Pulmonary artery endothelial cell (primary cell): ENCODE results near the gene CADM2. TPM values are rescaled to one million over a fixed set of nuclear protein-coding genes. Genes with fewer than 3 reads are reported as not detected.

Source experiments
- DNase-seq: peaks from one replicate; pipeline ENCODE4 v3.0.0-alpha.2; 2011; ENCODE audit warnings: low read depth, low spot score
- total RNA-seq: library from RNA; depleted of rRNA; stranded (reverse); fragments of >200 nt; gene quantifications from 2 replicates; pipeline ENCODE4 v1.2.3, GENCODE V29; 2014

CADM2 gene
- total RNA-seq, 1 donor from 2014 or later, result 0.13 TPM

DNA sequence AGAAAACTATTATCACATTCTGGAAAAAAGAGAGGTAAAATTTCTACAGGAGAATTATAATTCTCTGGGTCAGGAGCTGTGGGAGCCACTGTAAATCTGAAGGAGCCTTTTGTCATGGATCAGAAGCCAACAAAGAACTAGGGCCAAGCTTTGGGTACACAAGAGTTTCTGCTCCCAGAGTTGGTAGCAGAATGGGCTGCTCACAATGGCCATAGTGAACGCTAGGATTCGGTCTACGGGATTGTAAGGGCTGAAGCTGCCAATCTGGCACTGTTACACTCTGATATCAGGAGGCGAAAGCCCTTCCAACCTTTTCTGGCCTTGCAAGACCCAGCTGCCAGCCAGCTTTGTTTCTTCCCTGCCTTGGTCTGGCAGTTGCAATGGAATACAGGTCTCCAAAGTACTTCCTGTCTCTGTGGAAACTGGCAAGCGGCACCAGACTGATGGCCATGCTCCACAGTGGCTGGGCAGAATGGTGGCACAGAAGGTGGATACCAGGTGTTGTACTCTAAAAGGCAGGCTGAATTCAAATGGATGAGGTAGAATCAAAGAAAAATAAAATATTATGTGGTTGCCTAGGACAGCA is 831.7 kb downstream of the CADM2 start:
- no peak for DNase-seq

- no peak for DNase-seq
These were observed 837.4 kb downstream of the CADM2 start for GRCh38 chr3:85796140-85796539.

GRCh38 chr3:85800676-85801075 is 841.9 kb downstream of the CADM2 start:
- DNase-seq, result no peak

DNA sequence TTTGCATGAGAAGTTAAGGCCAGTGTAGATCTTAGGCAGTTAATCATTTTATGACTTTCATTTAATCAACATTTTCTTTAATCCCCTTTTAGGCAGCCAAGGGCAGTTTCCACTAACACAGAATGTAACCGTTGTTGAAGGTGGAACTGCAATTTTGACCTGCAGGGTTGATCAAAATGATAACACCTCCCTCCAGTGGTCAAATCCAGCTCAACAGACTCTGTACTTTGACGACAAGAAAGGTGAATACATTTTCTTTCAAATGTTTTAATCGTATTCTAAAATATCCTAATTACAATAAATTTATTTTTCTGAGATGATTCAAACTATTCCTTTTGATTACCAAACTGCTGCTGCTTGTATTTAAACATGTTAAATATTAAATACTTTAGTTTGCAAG is 843.2 kb downstream of the CADM2 start:
- DNase-seq, result no peak

GRCh38 chr3:85808755-85809154 is 850.0 kb downstream of the CADM2 start:
- no peak for DNase-seq

- no peak for DNase-seq
These were observed 862.5 kb downstream of the CADM2 start for GRCh38 chr3:85821130-85821756.

GRCh38 chr3:85835857-85836440 is 877.2 kb downstream of the CADM2 start:
- DNase-seq, result no peak

DNA sequence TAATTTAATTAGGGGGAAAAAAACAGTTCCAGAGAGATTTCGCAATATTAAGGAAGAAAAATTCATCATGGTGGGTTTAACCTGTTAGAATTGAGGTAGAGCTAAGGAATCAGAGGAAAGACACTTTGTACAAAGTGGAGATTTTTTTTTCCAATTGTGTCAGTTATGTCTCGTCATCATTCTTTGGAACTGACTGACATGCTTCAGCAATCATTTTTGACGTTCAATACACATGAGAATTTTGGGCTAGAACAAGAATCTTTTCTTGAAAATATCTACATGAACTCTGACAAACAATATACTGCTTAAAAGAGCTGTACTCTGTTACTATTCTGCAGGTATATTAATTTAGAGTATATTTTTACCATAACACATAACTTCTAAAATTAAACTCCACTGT is 878.6 kb downstream of the CADM2 start:
- no peak for DNase-seq

GRCh38 chr3:85838921-85839320 is 880.1 kb downstream of the CADM2 start:
- no peak for DNase-seq

- DNase-seq, result no peak
These were observed 883.3 kb downstream of the CADM2 start for GRCh38 chr3:85842081-85842480.

- DNase-seq, result no peak
These were observed 888.2 kb downstream of the CADM2 start for GRCh38 chr3:85846940-85847339.

DNA sequence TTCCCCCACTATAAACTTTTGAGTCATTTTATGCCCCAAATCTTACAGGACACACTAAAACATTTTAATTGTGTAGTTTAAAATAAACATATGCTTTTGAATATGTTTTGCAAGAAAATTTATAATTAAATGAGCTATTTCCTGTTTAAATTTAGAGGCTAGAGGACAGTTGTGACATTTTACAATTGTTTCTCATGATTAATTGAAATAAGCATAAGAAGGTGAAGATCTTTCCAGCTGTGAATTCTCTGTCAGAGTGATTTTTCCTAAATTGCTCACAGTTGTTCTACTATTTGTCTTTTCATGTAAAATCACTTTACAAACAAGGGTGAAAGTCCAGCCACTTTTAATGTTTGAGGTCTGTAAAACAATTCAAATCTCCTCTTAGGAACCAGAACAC is 892.3 kb downstream of the CADM2 start:
- DNase-seq, result no peak

- DNase-seq, result no peak
These were observed 895.0 kb downstream of the CADM2 start for GRCh38 chr3:85853805-85854204.

GRCh38 chr3:85862893-85863455 is 904.2 kb downstream of the CADM2 start:
- no peak for DNase-seq

DNA sequence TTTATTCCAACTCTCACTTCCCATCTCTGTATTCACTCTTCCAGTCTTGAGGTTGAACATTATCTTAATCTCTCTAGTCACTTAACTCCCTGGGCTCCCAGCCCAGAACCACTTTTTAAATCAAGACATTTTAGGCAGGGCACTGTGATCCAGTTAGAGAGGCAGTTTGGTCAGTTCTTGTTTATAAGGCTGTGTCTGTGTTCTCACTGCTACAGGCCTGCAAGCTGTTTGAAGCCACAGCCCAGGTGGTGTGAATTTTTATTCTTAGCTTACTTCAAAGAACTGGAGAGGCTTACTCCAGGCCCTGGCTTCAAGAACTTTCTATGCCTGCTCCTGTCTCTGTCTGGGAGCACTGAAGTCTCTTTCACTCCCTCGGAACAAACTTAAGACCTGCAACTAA is 906.1 kb downstream of the CADM2 start:
- DNase-seq, result no peak

DNA sequence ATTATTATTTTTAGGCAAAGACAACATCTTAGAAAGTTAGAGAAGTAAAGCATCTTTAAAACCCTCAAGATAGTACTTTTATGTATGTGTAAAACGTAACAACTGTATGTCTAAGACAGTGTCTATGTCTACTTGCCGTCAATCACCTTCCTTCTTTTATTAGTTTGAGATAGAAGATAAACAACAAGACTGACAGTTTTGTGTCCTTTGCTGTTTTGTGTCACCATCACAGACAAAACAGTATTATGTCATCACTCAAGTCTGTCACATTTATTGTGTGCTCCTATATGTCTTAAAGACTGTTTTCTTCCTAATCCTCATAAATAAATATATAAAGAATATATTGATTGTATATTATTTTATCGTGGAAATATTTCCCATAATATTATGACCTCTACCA is 908.3 kb downstream of the CADM2 start:
- no peak for DNase-seq

DNA sequence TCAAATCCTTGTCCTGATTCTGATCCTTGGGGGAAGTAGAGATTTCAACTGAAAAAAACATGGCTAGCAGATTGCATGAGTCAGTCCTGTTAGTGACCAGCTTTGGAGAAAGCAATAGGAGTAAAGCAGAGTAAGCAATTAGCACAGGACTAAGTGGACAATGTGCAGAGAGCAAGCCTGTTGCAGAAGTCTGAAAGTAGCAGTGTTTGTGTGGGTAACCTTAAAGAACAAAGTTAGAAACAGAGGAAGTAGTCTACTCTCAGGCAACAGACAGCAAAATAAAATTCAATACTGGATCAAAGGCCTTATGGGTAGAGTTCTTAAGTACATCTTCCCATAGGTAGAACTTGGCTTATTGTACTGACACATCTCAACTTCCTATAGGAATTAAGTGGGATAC is 916.8 kb downstream of the CADM2 start:
- DNase-seq, result no peak

DNA sequence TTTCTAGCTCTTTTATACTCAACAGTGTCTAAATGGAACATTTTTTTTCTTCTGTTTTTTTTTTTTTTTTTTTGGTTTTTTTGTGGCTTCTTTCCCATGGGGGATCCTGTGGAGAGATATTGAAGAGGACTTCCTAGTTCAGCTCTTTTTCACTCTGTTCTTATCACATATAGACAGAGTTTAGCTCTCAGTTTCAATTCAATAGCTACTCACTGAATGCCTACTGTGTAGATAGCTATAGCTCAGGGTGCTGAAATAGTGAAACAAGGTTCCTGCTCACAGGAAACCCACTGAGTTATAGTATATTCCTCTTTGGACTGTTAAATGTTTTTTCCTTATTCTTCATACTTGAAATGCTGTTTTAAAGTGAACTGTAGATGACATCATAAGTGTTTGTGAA is 918.8 kb downstream of the CADM2 start:
- DNase-seq, result no peak

- DNase-seq, result no peak
These were observed 923.1 kb downstream of the CADM2 start for GRCh38 chr3:85881833-85882393.

GRCh38 chr3:85890043-85890555 is 931.3 kb downstream of the CADM2 start:
- DNase-seq, result no peak

GRCh38 chr3:85903434-85903833 is 944.6 kb downstream of the CADM2 start:
- DNase-seq, result no peak

DNA sequence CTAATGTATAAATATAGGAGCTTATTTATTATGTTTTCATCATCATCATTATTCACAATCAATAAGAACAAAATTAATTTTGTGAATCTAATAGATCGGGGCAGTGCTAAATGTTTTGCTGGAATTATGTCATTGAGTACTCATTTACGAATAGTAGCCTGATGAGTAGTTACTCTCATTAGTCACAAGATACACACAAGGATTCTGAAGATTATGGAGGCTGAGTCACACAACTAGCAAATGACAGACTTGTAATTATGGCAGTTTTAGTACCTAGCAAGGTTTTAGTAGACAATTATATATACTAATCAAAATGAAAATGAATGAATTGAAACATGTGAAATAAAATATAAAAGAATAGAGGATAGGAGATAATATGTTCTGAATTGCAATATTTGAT is 954.2 kb downstream of the CADM2 start:
- DNase-seq, result no peak
